H1 (cell line): ENCODE measurements around the gene SASS6. TPM values are rescaled to one million over a fixed set of nuclear protein-coding genes. Genes with fewer than 3 reads are reported as not detected.

Experiments
- ATF2 ChIP-seq: IDR thresholded peaks from 2 replicates; pipeline ENCODE4 v1.6.1; 2012; ENCODE audit warnings: low read length, inconsistent platforms
- BACH1 ChIP-seq: IDR thresholded peaks from 2 replicates; pipeline ENCODE4 v1.6.1; 2012; ENCODE audit warnings: low read length, improper control_type of control experiment
- CEBPB ChIP-seq: IDR thresholded peaks from 2 replicates; pipeline ENCODE4 v1.6.1; 2012; ENCODE audit warnings: low read depth, low read length
- EGR1 ChIP-seq: IDR thresholded peaks from 2 replicates; pipeline ENCODE4 v1.6.1; 2011; ENCODE audit warnings: low read depth, low read length, borderline replicate concordance
- EZH2 ChIP-seq: fragments of 200-600 bp; sonication (generic); IDR thresholded peaks from 2 replicates; pipeline ENCODE4 v1.7.1; 2012; ENCODE audit warnings: low read depth, mild to moderate bottlenecking, moderate library complexity, low read length, inconsistent platforms; ENCODE audit not compliant: severe bottlenecking
- FOSL1 ChIP-seq: IDR thresholded peaks from 2 replicates; pipeline ENCODE4 v1.6.1; 2011; ENCODE audit warnings: mild to moderate bottlenecking, low read depth, low read length, moderate library complexity; ENCODE audit not compliant: insufficient read depth
- HDAC2 ChIP-seq, 2 experiments: fragments of 300-600 bp in 1 of 2; sonication (generic) in 1 of 2; IDR thresholded peaks; 2 replicates each; pipeline ENCODE4 v1.6.1; 2011 to 2012; ENCODE audit warnings: low read depth in 2 of 2, low read length in 2 of 2, mild to moderate bottlenecking in 2 of 2, moderate library complexity in 2 of 2, borderline replicate concordance in 1 of 2, inconsistent platforms in 1 of 2
- HDAC6 ChIP-seq: IDR thresholded peaks from one replicate; pipeline ENCODE4 v1.7.1; 2012; ENCODE audit warnings: low read depth, mild to moderate bottlenecking, inconsistent platforms, low read length, moderate library complexity
- KDM1A ChIP-seq: fragments of 200-600, 300-600 bp; sonication (generic); IDR thresholded peaks from 2 replicates; pipeline ENCODE4 v1.7.1; 2016; ENCODE audit warnings: mild to moderate bottlenecking, low read length, borderline replicate concordance
- KDM5A ChIP-seq: fragments of 200-600 bp; IDR thresholded peaks from 2 replicates; pipeline ENCODE4 v1.7.1; 2012; ENCODE audit warnings: mild to moderate bottlenecking, low read length, inconsistent platforms, mixed read lengths
- PHF8 ChIP-seq: fragments of 200-600 bp; sonication (generic); conservative IDR thresholded peaks from 2 replicates; pipeline ENCODE4 v1.7.1; 2012; ENCODE audit warnings: low read depth, mild to moderate bottlenecking, inconsistent platforms, low read length, moderate library complexity
- POLR2AphosphoS5 ChIP-seq: IDR thresholded peaks from 2 replicates; pipeline ENCODE4 v1.6.1; 2011; ENCODE audit warnings: low read depth, low read length
- RXRA ChIP-seq: IDR thresholded peaks from 2 replicates; pipeline ENCODE4 v1.6.1; 2011; ENCODE audit warnings: low read depth, mild to moderate bottlenecking, low read length, moderate library complexity; ENCODE audit not compliant: insufficient read depth
- SIRT6 ChIP-seq: IDR thresholded peaks from one replicate; pipeline ENCODE4 v1.7.1; 2012; ENCODE audit warnings: low read length, inconsistent platforms
- SIX5 ChIP-seq: IDR thresholded peaks from 2 replicates; pipeline ENCODE4 v1.6.1; 2011; ENCODE audit warnings: mild to moderate bottlenecking, low read depth, low read length
- SP1 ChIP-seq: IDR thresholded peaks from 2 replicates; pipeline ENCODE4 v1.6.1; 2011; ENCODE audit warnings: low read depth, low read length
- SP2 ChIP-seq: IDR thresholded peaks from 2 replicates; pipeline ENCODE4 v1.6.1; 2012; ENCODE audit warnings: mild to moderate bottlenecking, low read length, inconsistent platforms
- SP4 ChIP-seq: IDR thresholded peaks from 2 replicates; pipeline ENCODE4 v1.6.1; 2012; ENCODE audit warnings: low read length, inconsistent platforms
- TBP ChIP-seq: IDR thresholded peaks from 2 replicates; pipeline ENCODE4 v1.6.1; 2011; ENCODE audit warnings: low read depth, low read length, improper control_type of control experiment
- TCF12 ChIP-seq: IDR thresholded peaks from 2 replicates; pipeline ENCODE4 v1.6.1; 2011; ENCODE audit warnings: low read depth, mild to moderate bottlenecking, low read length
- TEAD4 ChIP-seq: IDR thresholded peaks from 2 replicates; pipeline ENCODE4 v1.6.1; 2012; ENCODE audit warnings: low read depth, low read length, inconsistent platforms, mixed read lengths
- ZNF274 ChIP-seq: IDR thresholded peaks from 2 replicates; pipeline ENCODE4 v1.7.0; 2012; ENCODE audit warnings: low read length, borderline replicate concordance; ENCODE audit errors: extremely low read depth
- polyA plus RNA-seq, 7 experiments: library from polyadenylated mRNA; depleted of rRNA in 3 of 7; stranded (reverse) in 5 of 7; unstranded in 2 of 7; fragments of >200 nt in 5 of 7; fragments of 200-250 nt in 2 of 7; gene quantifications; 1 replicate in 5 of 7; 2 replicates in 1 of 7; 4 replicates in 1 of 7; pipeline versions ENCODE4 v1.2.1 to v1.2.3, GENCODE V29; 2011 to 2013; ENCODE audit warnings: missing spikeins in 2 of 7, mixed read lengths in 2 of 7
- total RNA-seq: library from RNA; stranded (reverse); fragmentation: NEBNext Ultra II Directional; extraction: Animal tissue kit (Norgen Biotek cat#: 25700); gene quantifications from 2 replicates; pipeline ENCODE4 v1.2.1, GENCODE V29; 2021
- TF ChIP-seq, protein P1 (sequence below): IDR thresholded peaks from 2 replicates; pipeline ENCODE4 v1.6.1; 2011; ENCODE audit warnings: low read depth, mild to moderate bottlenecking, low read length; ENCODE audit not compliant: insufficient read depth

Gene SASS6
- total and polyA plus RNA-seq, 2 of the 8 experiments (the other 6 are each of a cell fraction or from before 2014, with no cell fraction given): 1.2 to 13.8 TPM

DNA sequence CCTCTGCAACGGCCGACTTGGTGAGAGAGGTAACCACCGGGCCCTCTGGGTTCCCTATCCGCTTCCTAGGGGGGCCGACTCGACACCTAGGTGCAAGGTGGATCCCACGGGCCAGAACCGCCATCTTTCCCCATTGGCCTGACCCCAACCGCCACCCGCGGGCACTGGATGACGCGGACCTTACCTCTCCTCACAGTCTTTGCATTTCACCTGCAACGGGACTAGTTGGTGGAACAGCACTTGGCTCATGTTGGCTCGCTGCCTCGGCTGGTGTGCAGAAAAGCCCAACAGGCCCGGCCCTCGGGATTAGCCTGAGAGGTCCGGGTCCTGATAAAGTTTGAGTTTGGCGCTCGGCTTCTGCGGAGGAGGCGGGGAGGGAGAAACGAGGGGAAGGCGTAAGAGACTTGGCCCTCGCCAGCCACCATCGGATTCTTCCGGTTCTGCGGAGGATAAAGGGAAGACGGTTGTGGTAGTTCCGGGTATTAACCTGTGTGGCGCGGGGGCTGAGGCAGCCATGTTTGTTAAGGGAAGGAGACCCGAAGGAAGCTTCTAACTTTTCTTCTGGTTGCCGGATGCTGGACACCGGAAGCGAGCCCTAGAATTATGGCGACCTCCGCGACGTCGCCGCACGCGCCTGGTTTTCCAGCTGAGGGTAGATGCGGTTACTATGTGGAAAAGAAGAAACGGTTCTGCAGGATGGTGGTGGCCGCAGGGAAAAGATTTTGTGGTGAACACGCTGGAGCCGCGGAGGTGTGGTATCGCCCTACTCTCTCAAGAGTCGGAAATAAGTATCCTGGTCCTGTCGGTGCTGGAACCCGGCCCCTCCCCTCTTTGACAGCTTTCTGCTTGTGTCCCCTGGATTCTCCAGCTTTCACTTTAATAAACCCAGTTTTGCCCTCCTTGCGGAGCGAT is at the start of gene SASS6, which contains the start of gene TRMT13 (continued):
- no peak for TF ChIP-seq SP2
- TF ChIP-seq RXRA: no peak
- TF ChIP-seq SIRT6: no peak
- peak; percentile 86 to 96; a peak in 3 of 4 replicates for TF ChIP-seq HDAC2 (IDR thresholded peaks at IDR 0.05; ENCODE audit: borderline replicate concordance in 1 of 2, low read depth in 2 of 2, low read length in 2 of 2)
- no peak for TF ChIP-seq CEBPB
- peak; percentile 50; the same call in 1 of the 2 replicates for TF ChIP-seq ATF2
- TF ChIP-seq, protein P1, sequence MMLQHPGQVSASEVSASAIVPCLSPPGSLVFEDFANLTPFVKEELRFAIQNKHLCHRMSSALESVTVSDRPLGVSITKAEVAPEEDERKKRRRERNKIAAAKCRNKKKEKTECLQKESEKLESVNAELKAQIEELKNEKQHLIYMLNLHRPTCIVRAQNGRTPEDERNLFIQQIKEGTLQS: no peak
- TF ChIP-seq SIX5: peak; percentile 60
- no peak for TF ChIP-seq HDAC6
- TF ChIP-seq SP4: peak; percentile 79
- peak; percentile 33; the same call in 1 of the 2 replicates for TF ChIP-seq SP1
- no peak for TF ChIP-seq ZNF274
- TF ChIP-seq EZH2: no peak
- TF ChIP-seq BACH1: no peak
- peak; percentile 64 for TF ChIP-seq POLR2AphosphoS5
- TF ChIP-seq TEAD4: peak; percentile 60
- no peak for TF ChIP-seq TCF12
- peak; percentile 98 for TF ChIP-seq EGR1
- peak; percentile 40 for TF ChIP-seq KDM5A
- TF ChIP-seq KDM1A: no peak
- peak; percentile 67 for TF ChIP-seq TBP
- peak; percentile 91 for TF ChIP-seq PHF8
- no peak for TF ChIP-seq FOSL1
